GM18951 (cell line): ENCODE results near the gene FNDC11.
"Not testable (repeated sequence)": the region's sequence is repeated elsewhere in the genome, so short reads cannot be mapped to it uniquely, and the experiment has no call there.

Experiments used
- POLR2A ChIP-seq: IDR thresholded peaks from 4 replicates; pipeline ENCODE4 v1.6.1; 2011; ENCODE audit warnings: mild to moderate bottlenecking; ENCODE audit not compliant: insufficient read length, insufficient read depth; ENCODE audit errors: extremely low read depth
- in situ Hi-C: fragments of 300-500 bp; cut with MboI; formaldehyde crosslinking; loops from one replicate; pipeline ENCODE4 v1.12.0; 2022; ENCODE audit warnings: low sequenced_read_pairs, mixed read lengths, inconsistent platforms; ENCODE audit not compliant: unreplicated experiment

FNDC11 gene

DNA sequence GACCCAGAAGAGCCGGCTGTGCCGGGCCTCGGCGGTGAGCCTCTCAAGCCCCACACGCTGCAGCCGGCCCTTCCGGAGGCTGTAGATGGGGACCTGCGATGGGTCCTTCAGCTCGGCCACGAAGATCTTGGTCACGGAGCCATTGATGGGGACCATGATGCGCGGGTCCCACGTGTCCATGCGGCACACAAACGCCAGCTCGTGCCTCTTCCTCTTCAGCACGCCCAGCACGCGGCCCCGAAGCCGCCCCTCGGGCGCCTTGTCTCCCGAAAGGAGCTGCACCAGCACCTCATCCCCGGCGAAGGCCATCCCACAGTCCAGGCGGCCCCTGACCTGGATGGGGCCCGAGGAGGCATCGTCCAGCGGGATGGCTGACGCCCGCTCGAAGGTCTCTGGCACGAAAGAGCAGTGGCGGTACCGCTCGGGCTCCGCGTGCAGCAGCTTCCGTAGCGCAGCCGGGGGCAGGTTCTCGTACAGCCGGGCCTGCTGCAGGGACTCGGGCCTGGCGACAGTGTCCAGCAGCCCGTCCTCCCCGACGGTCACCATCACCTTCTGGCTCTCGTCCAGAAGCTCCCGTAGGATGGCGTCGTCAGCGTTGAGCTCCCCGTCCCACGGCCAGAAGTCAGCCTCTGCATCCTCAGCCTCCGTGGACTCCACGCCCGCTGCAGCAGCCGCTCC is 11.2 kb downstream of the FNDC11 start:
- no peak for TF ChIP-seq POLR2A
- in situ Hi-C loops, result no loop called here

DNA sequence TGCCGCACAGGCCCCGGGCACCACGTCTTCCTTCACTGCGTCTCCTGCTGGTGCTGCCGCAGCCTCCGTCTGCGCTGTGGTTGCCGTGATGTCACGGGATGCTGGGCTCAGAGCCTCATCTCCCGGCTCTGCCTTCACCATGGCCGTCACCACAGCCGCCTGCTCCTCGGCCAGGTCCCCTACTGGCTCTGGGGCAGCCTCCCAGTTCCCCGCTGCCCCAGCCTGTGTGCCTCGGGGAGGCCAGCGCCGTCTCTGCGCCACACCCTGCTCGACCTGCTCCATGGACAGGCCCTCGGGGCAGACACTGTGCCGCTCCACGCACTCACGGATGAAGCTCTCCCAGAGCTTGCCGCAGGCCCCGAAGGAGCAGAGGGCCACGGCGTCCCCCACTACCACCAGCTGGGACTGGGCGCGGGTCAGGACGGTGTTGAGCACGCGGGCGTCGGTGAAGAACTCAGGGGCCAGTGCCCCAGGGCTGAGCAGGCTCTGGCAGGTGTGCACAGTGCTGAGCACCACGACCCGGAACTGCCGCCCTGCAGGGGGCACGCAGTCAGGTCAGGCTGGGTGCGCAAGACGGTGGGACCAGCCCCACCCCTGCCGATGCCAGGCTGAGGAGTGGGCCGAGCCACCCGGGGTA is 11.9 kb downstream of the FNDC11 start:
- TF ChIP-seq POLR2A, result no peak
- in situ Hi-C loops, result no loop called here

DNA sequence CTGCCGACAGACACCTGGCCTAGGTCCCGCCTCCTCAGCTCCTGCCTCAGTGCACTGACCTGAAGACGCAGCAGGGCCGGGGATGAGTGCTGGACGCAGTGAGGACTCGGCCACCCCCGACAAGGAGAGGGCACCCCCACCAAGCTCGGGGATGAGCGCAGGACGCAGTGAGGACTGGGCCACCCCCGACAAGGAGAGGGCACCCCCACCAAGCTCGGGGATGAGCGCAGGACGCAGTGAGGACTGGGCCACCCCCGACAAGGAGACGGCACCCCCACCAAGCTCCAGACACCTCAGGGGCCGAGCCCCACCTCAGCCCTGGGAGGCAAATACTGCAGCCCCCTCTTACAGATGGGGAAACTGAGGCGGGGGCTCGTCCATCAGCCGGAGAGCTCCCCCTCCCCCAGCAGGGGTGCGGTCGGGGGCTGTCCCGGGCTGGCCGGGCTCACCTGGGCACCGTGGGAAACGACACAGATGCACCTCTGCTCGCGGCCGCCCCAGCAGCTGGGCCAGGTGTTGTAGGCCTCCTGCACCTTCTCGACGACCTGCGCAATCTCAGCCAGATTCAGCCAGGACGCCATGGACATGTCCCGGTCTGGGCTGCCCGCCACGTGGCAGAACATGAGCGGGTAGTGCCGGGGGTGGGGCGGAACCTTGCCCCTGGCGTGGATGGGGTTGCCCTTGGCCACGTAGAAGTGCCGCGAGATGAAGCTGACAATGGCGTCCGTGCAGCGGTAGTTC is 12.6 kb downstream of the FNDC11 start:
- no peak for TF ChIP-seq POLR2A
- in situ Hi-C loops, result no loop called here

DNA sequence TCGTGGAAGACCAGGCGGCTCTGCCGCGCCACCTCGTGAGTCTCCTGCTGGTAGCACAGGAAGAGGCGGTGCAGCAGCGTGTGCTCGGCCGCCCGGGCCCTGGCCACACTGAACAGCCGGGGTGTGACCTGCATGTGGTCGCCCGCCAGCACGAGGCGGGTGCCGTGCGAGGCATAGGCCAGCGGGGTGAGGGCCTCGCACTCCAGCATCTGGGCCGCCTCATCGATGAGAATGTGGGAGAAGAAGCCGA is 13.1 kb downstream of the FNDC11 start:
- in situ Hi-C loops, result no loop called here
- TF ChIP-seq POLR2A, result no peak

DNA sequence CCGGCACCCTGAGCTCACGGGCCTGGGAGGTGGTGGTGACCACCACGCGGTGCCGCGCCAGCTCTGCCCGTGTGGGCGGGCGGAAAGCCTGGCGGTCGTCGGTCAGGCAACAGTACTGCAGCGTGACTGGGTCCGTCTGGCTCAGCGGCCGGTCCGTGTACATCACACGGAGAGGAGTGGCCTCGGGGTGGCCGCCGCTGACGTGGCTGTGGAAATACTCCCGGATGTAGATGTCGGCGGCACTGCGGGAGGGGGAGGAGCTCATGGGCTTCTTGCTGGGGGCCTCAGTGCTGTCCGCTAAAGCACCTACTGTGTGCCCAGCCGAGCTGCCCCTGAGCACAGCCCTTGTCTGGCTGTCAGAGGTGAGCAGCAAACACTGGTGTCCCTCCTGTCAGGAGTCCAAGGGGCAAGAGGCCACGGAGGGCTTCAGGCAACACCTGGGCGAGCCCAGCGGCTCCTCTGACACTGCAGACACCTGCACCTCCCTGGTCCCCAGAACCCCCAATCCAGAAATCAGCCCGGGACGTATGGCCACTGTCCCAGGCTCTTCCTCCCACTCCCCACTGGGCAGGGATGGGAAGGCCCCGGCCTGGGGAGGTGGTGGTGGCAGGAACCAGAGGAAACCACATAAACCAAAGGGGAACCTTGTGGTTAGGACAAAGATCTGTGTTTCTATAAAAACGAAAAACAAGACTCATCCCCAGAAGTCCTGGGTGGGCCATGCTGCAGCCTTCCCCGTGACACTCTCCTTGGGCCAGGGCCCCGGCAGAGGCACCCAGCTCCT is 13.6 kb downstream of the FNDC11 start:
- TF ChIP-seq POLR2A, result no peak
- in situ Hi-C loops, result no loop called here

DNA sequence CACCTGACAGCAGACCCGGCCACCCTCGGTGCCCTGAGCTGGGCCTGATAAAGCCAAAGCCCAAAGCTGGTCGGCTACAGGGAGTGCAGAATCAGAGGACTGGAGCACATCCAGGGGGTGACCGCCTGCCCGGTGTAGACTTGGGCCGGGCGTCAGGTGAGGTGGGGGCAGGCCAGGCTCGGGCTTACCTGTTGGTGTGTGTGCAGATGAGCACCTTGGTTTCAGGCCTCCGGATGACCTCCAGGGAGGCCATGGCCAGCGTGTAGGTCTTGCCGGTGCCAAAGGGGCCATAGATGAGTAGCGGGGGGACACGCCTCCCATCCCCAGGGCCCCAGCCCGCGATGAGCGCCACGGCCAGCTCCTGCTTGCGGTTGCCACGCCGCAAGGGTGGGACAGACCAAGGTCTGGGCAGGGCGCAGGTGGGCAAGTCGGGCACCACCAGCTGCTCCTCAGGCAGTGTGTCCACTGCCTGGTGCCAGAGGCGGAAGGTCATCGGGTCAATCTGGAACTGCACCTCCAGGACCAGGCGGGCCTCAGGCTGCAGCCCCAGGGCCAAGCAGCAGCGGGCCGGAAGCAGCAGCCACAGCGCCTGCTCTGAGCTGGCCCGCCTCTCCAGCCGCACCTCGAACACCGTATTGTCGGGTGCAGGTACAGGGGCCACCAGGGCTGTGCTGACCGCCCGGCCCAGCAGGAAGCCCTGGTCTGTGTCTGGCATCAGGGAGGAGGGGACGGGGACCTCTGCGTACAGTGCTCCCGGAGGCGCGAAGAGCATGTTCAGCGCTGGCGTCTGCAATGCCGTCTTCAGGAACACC is 14.4 kb downstream of the FNDC11 start:
- peak; percentile 17 for TF ChIP-seq POLR2A
- in situ Hi-C loops, result no loop called here

DNA sequence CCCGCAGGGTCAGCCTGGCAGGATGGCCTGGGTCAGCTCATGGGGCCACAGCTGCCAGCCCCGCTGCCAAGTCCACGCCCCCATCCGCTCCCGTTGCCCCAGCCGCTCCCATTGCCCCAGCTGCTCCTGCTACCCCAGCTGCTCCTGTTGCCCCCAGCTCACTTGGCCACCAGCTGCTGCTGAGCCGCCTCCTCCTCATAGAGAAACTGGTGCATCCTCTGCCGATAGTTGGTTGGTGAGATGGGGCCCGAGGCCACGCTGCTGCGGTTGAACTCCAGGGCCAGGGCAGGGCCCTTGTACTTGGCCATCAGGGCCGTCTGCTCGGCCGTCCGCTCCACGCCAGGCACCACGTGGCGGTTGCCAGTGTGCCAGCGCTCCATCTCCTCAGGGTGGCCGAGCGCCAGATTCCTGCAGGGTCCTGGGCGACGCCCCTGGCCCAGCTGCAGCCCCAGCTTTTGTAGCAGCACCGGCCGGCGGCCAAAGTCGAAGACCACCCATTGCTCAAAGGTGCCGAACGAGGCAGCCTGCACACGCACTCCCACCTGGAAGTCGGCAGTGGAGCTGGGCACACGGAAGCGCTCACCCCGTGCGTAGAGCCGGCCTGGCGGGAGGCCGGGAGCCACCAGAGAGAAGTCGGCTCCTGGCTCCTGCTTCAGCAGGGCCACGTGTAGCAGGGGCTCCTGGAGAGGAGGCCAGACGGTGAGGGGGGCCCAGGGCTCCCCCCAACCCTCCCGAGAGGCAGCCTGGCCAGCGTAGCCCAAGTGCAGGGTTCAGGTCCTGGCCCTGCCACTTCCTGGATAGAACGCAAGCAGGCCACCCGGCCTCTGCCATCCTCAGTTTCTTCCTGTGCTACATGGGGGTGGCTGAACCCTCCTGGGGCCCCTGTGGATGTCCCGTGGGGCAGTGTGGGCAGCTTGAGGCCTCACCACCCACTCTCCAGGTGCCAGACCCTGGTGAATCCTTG is 15.3 kb downstream of the FNDC11 start:
- in situ Hi-C loops, result no loop called here
- TF ChIP-seq POLR2A, result no peak

DNA sequence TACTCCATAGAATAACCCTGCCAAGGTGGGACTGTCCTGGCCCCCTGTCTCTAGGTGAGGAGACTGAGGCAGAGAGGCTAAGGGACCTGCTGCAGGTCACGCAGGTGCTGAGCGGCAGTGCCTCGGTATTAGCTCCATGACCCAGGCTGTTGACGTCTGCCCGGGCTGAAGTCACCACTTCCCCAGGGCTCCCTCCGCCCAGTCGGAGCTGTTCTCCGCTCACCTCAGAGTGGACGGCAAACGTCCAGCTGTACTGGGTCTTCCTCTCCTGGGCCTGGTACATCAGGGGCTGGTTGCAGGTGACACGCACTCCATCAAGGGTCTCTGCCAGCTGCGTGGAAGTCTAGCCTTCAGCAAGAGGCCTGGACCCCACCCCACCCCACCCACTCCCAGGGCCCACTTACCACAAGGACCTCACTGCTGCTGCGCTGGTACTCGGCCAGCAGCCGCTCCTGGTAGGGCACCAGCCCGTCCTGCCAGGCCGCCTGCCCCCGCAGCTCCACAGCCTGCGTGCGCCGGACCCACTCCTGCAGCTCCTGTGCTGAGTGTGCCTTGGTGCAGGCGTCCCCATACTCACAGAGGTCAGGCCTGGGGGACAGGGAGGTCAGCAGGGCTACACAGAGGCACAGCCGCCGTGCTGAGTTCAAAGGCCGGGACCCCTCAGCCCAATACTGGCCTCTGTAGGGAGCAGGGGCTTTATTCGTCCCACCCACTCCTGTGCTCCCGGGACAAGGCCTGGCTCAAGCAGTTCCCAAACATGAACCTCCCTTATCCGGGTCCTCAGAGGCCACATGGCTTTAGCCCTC is 16.5 kb downstream of the FNDC11 start:
- in situ Hi-C loops, result no loop called here

DNA sequence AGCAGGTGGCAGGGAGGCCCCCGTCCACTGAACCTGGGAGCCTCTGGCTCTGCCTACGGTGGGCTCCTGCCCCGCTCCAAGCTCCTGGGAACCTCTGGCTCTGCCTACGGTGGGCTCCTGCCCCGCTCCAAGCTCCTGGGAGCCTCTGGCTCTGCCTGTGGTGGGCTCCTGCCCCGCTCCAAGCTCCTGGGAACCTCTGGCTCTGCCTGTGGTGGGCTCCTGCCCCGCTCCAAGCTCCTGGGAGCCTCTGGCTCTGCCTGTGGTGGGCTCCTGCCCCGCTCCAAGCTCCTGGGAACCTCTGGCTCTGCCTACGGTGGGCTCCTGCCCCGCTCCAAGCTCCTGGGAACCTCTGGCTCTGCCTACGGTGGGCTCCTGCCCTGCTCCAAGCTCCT is 17.1 kb downstream of the FNDC11 start:
- in situ Hi-C loops, result not testable (repeated sequence)

More for the DNA sequence above, 16.5 kb downstream of the FNDC11 start:
- no peak for TF ChIP-seq POLR2A

DNA sequence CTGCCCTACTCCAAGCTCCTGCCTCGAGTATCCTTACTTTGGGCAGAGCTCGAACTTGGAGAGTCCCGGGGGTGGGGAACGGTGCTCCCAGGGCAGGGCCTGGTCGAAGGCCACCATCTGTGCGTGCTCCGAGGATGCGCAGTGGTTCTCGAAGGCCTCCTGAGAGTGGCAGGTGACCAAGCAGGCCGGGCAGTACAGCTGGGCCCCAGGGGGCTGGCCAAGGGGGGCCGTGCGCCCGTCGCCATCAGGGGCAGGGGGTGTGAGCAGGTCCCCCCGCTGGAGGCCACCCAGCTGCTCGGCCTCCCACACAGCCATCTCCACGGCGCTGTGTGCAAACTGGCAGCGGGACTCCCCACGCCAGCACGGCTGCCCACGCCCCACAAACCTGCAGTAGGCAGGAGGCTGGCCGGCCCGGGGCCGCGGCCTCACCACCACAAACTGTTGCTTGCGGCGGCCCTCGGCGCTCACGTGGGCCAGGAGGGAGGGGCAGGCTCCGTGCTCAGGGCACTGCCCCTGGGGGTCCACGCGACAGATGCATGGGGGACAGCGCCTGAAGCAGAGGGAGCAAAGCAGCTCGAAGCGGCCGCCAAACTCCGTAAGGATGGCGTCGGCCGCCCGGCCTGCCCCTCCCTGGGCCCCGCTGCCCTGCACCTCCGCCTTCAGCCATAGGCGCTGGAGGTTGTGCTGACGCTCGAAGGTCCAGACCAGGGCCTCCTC is 18.3 kb downstream of the FNDC11 start:
- in situ Hi-C loops, result no loop called here
- no peak for TF ChIP-seq POLR2A

DNA sequence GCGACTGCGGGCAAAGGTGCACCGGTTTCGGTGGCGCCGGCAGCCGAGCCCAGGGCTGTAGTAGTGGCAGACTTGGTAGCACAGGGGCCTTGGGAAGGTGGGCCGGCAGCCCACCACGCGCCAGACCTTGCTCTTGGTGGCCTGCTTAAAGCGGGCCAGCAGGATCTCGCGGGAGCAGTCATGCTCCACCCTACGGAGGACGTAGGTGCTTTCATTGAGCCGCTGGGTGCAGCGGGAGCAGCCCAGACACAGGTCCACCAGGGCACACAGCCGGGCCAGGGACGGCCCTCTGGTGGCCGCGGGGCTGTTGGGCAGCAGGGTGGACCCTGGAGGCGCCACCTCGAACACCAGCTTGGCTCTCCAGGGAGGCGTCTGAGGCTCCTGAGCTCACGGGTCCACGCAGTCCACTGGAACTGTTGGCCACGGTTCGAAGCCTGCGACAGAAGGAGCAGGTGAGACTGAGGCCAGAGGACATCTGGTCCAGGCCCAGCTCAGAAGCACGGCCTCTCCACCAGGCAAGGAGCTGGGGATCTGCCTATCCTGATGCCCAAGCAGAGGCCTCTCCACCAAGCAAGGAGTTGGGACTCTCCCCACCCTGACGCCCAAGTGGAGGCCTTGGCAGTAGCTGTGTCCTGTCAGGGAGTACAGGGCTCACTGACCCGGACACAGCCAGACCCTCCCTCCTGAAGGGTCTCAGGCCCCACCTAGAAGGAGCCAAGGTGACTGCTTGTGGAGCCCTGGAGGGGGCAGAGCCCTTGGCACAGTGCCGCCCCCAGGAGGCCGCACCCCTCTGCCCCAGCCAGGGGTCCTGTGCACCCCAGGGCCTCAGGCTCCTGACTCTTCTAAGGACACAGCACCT is 19.1 kb downstream of the FNDC11 start:
- no peak for TF ChIP-seq POLR2A
- in situ Hi-C loops, result no loop called here
